HS-27A (cell line): Measurements from ENCODE around the gene SLC17A3.

Source experiments
- DNase-seq: peaks from one replicate; pipeline ENCODE4 v3.0.0-alpha.2; 2012; ENCODE audit warnings: low read depth, missing footprints

Gene SLC17A3

GRCh38 chr6:25835442-25836283, 38.4 kb downstream of the SLC17A3 start:
- no peak for DNase-seq

GRCh38 chr6:25834950-25835349, 39.1 kb downstream of the SLC17A3 start:
- no peak for DNase-seq

- no peak for DNase-seq
Measured at GRCh38 chr6:25833136-25833535, 40.9 kb downstream of the SLC17A3 start.

- no peak for DNase-seq
Measured at GRCh38 chr6:25832670-25833069, 41.4 kb downstream of the SLC17A3 start.

- DNase-seq: no peak
Measured at GRCh38 chr6:25832307-25832662, 41.8 kb downstream of the SLC17A3 start.

GRCh38 chr6:25831532-25832306, 42.3 kb downstream of the SLC17A3 start, which contains the start of gene SLC17A1:
Gene SLC17A1, minus strand, starts transcription at chr6:25832052. Its CDS starts 1,495 bp downstream, at chr6:25830557.
- DNase-seq: no peak

GRCh38 chr6:25830458-25830857, 43.6 kb downstream of the SLC17A3 start:
- no peak for DNase-seq

- no peak for DNase-seq
Measured at GRCh38 chr6:25829375-25829774, 44.7 kb downstream of the SLC17A3 start.

GRCh38 chr6:25821341-25821740, 52.7 kb downstream of the SLC17A3 start:
- DNase-seq: no peak

- DNase-seq: no peak
Measured at GRCh38 chr6:25816252-25816651, 57.8 kb downstream of the SLC17A3 start.

GRCh38 chr6:25815194-25815593, 58.8 kb downstream of the SLC17A3 start:
- DNase-seq: no peak

GRCh38 chr6:25804804-25805203, 69.2 kb downstream of the SLC17A3 start:
- no peak for DNase-seq

GRCh38 chr6:25801436-25801835, 72.6 kb downstream of the SLC17A3 start:
- no peak for DNase-seq
